Measurements from ENCODE around the gene ANGPTL8.

Gene ANGPTL8

GRCh38 chr19:11238041-11238440 lies 1.4 kb upstream of the ANGPTL8 start:
- DNase-seq, result no peak

- no peak for DNase-seq
These were observed 540 bp upstream of the ANGPTL8 start for GRCh38 chr19:11238781-11239376.

- DNase-seq, result no peak
These were observed 607 bp downstream of the ANGPTL8 start for GRCh38 chr19:11240008-11240444.

- DNase-seq, result no peak
These were observed 2.6 kb downstream of the ANGPTL8 start for GRCh38 chr19:11242025-11242424.

GRCh38 chr19:11242864-11243797 lies 3.7 kb downstream of the ANGPTL8 start:
- peak; percentile 70 for DNase-seq

GRCh38 chr19:11243798-11244169 lies 4.4 kb downstream of the ANGPTL8 start:
- DNase-seq, result no peak

GRCh38 chr19:11244846-11245589 lies 5.6 kb downstream of the ANGPTL8 start:
- no peak for DNase-seq

GRCh38 chr19:11246941-11247340 lies 7.5 kb downstream of the ANGPTL8 start:
- no peak for DNase-seq

- no peak for DNase-seq
These were observed 8.0 kb downstream of the ANGPTL8 start for GRCh38 chr19:11247391-11247790.

- DNase-seq, result no peak
These were observed 8.5 kb downstream of the ANGPTL8 start for GRCh38 chr19:11247934-11248333.

GRCh38 chr19:11248852-11249251 lies 9.4 kb downstream of the ANGPTL8 start:
- DNase-seq, result no peak

- DNase-seq, result no peak
These were observed 11.8 kb downstream of the ANGPTL8 start for GRCh38 chr19:11251217-11251616.

GRCh38 chr19:11251650-11252314 lies 12.4 kb downstream of the ANGPTL8 start:
- no peak for DNase-seq

GRCh38 chr19:11252665-11253355 lies 13.4 kb downstream of the ANGPTL8 start:
- DNase-seq, result no peak

GRCh38 chr19:11254666-11255065 lies 15.2 kb downstream of the ANGPTL8 start:
- no peak for DNase-seq

- no peak for DNase-seq
These were observed 16.8 kb downstream of the ANGPTL8 start for GRCh38 chr19:11256189-11256588.

GRCh38 chr19:11257846-11258380 lies 18.5 kb downstream of the ANGPTL8 start:
- DNase-seq, result no peak

GRCh38 chr19:11260996-11261395 lies 21.6 kb downstream of the ANGPTL8 start:
- no peak for DNase-seq

- no peak for DNase-seq
These were observed 22.1 kb downstream of the ANGPTL8 start for GRCh38 chr19:11261431-11261970.

- no peak for DNase-seq
These were observed 22.8 kb downstream of the ANGPTL8 start, which contains the start of gene DOCK6 for GRCh38 chr19:11261971-11262839. DOCK6 (minus strand) TSS chr19:11262524; CDS start chr19:11262440, 84 bp downstream.

GRCh38 chr19:11263726-11264125 lies 24.3 kb downstream of the ANGPTL8 start:
- DNase-seq, result no peak

Measured in NCI-H2029 (cell line).